Loucy (cell line): Measurements from ENCODE around the gene EIF4H.
"Not testable (repeated sequence)": the region's sequence is repeated elsewhere in the genome, so short reads cannot be mapped to it uniquely, and the experiment has no call there.

Experiments
- H2AFZ ChIP-seq: fragments of 200-600 bp; sonication (generic); 2 replicates; pipeline ENCODE4 v1.6.0; 2016; ENCODE audit warnings: antibody characterized with exemption, mild to moderate bottlenecking, low read length, moderate library complexity
- H3F3A ChIP-seq: fragments of 200-600 bp; 2 replicates; pipeline ENCODE4 v1.6.0; 2016; ENCODE audit warnings: antibody characterized with exemption, low read depth, mild to moderate bottlenecking
- H3K27me3 ChIP-seq: fragments of 200-600 bp; sonication (generic); 2 replicates; pipeline ENCODE4 v1.6.1; 2014; ENCODE audit warnings: low read length, mild to moderate bottlenecking; ENCODE audit not compliant: insufficient read depth, poor library complexity, severe bottlenecking
- H3K36me3 ChIP-seq: fragments of 200-600 bp; sonication (generic); 2 replicates; pipeline ENCODE4 v1.6.1; 2016; ENCODE audit warnings: low read length; ENCODE audit not compliant: insufficient read depth
- H3K4me1 ChIP-seq: fragments of 200-600 bp; sonication (generic); 2 replicates; pipeline ENCODE4 v1.5.1; 2014; ENCODE audit warnings: low read length, mild to moderate bottlenecking; ENCODE audit not compliant: insufficient read depth, poor library complexity, severe bottlenecking
- H3K4me2 ChIP-seq: fragments of 200-600 bp; sonication (generic); 2 replicates; pipeline ENCODE4 v1.6.0; 2014; ENCODE audit warnings: antibody characterized with exemption, low read length, low read depth, mild to moderate bottlenecking; ENCODE audit not compliant: poor library complexity, severe bottlenecking
- H3K4me3 ChIP-seq: fragments of 200-600 bp; sonication (generic); 2 replicates; pipeline ENCODE4 v1.5.1; 2014; ENCODE audit warnings: low read length, mild to moderate bottlenecking, mixed read lengths; ENCODE audit not compliant: poor library complexity, severe bottlenecking
- H3K79me2 ChIP-seq: fragments of 200-600 bp; sonication (generic); 2 replicates; pipeline ENCODE4 v1.6.1; 2014; ENCODE audit warnings: low read length; ENCODE audit not compliant: insufficient read depth
- H3K9ac ChIP-seq: fragments of 200-600 bp; sonication (generic); 2 replicates; pipeline ENCODE4 v1.6.0; 2014; ENCODE audit warnings: mild to moderate bottlenecking, low read depth, low read length, moderate library complexity; ENCODE audit not compliant: poor library complexity, severe bottlenecking
- H3K9me2 ChIP-seq: fragments of 200-600 bp; sonication (generic); replicated peaks from 2 replicates; pipeline ENCODE4 v1.6.1; 2016; ENCODE audit warnings: low read depth, low read length, mixed read lengths
- H3K9me3 ChIP-seq: fragments of 200-600 bp; sonication (generic); 2 replicates; pipeline ENCODE4 v1.6.1; 2014; ENCODE audit warnings: mild to moderate bottlenecking, antibody characterized with exemption, low read length, low read depth; ENCODE audit not compliant: insufficient read depth
- H4K20me1 ChIP-seq: fragments of 200-600 bp; sonication (generic); 2 replicates; pipeline ENCODE4 v1.6.0; 2014; ENCODE audit warnings: antibody characterized with exemption, low read length, mild to moderate bottlenecking; ENCODE audit not compliant: insufficient read depth, poor library complexity, severe bottlenecking
- EZH2phosphoT487 ChIP-seq: fragments of 200-600 bp; IDR thresholded peaks from 2 replicates; pipeline ENCODE4 v1.6.1; 2018; ENCODE audit warnings: antibody characterized with exemption, mild to moderate bottlenecking, moderate library complexity, borderline replicate concordance
- TF ChIP-seq, protein P1 (sequence below): fragments of 200-600 bp; sonication (generic); conservative IDR thresholded peaks from 2 replicates; pipeline ENCODE4 v1.5.1; 2014; ENCODE audit warnings: mild to moderate bottlenecking, antibody characterized with exemption, low read length

Gene EIF4H

DNA sequence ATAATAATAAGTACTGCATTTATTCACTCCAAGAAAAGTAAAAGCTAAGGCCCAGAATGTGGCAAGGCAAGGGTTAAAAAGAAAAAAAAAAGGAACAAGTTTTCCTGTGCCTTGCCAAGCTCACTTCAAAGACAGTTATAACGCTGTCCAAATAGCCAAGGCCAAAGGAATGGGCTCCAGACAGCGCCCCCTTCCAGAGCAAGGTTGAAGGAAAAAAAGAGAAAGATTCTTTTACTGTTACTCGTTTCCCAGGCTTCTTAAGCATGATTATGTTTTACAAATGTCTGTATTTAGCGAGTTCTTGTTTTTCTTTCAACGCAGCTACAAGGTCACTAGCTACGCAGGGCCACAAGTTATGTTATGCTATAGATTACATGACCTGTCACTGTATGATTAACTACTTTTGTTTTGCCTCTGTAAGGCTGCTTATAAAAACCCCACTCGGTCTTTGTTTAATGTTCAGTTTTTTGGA, 9.1 kb upstream of the EIF4H start:
- Histone ChIP-seq H3K9me2 (no peaks in the 10 kb centered on the region), H3K9ac (no peak overlapping the region), H3K36me3 (no peaks in the 10 kb centered on the region), H4K20me1 (no peaks in the 10 kb centered on the region), H3K4me1 (no peaks in the 10 kb centered on the region), H3K4me3 (no peak overlapping the region), H3F3A (no peaks in the 10 kb centered on the region), H3K27me3 (no peaks in the 10 kb centered on the region), H3K4me2 (no peak overlapping the region), H3K79me2 (no peaks in the 10 kb centered on the region), H2AFZ (no peak overlapping the region), H3K9me3 (no peaks in the 10 kb centered on the region)
- TF ChIP-seq EZH2phosphoT487 = no peak
- TF ChIP-seq, protein P1, sequence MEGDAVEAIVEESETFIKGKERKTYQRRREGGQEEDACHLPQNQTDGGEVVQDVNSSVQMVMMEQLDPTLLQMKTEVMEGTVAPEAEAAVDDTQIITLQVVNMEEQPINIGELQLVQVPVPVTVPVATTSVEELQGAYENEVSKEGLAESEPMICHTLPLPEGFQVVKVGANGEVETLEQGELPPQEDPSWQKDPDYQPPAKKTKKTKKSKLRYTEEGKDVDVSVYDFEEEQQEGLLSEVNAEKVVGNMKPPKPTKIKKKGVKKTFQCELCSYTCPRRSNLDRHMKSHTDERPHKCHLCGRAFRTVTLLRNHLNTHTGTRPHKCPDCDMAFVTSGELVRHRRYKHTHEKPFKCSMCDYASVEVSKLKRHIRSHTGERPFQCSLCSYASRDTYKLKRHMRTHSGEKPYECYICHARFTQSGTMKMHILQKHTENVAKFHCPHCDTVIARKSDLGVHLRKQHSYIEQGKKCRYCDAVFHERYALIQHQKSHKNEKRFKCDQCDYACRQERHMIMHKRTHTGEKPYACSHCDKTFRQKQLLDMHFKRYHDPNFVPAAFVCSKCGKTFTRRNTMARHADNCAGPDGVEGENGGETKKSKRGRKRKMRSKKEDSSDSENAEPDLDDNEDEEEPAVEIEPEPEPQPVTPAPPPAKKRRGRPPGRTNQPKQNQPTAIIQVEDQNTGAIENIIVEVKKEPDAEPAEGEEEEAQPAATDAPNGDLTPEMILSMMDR = peak; percentile 46

DNA sequence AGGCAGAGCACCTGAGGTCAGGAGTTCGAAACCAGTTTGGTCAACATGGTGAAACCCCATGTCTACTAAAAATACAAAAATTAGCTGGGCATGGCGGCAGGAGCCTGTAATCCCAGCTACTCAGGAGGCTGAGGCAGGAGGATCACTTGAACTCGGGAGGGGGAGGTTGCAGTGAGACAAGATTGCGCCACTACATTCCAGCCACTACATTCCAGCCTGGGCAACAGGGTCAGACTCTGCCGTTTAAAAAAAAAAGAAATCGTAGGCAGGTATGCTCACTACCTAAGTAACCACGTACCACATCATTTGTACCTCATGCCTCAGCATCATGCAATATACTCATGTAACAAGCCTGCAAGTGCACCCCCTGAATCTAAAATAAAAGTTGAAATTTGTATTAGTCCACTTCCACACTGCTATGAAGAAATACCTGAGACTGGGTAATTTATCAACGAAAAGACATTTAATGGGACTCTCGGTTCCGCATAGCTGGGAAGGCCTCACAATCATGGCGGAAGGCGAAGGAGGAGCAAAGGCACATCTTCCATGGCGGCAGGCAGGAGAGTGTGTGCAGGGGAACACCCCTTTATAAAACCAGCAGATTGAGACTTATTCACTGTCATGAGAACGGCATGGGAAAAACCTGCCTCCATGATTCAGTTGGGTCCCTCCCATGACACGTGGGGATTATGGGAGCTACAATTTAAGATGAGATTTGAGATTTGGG, 8.1 kb upstream of the EIF4H start:
- Histone ChIP-seq H3K27me3 (no peaks in the 10 kb centered on the region), H3K4me2 (no peak overlapping the region), H3K9me3 (no peaks in the 10 kb centered on the region), H3K79me2 (no peaks in the 10 kb centered on the region), H3K9ac (no peak overlapping the region), H3K4me3 (no peak overlapping the region), H3K36me3 (no peaks in the 10 kb centered on the region), H4K20me1 (no peaks in the 10 kb centered on the region), H3F3A (no peaks in the 10 kb centered on the region), H2AFZ (no peak overlapping the region), H3K9me2 (no peaks in the 10 kb centered on the region), H3K4me1 (no peaks in the 10 kb centered on the region)
- TF ChIP-seq, protein P1 = no peak
- TF ChIP-seq EZH2phosphoT487 = no peak

DNA sequence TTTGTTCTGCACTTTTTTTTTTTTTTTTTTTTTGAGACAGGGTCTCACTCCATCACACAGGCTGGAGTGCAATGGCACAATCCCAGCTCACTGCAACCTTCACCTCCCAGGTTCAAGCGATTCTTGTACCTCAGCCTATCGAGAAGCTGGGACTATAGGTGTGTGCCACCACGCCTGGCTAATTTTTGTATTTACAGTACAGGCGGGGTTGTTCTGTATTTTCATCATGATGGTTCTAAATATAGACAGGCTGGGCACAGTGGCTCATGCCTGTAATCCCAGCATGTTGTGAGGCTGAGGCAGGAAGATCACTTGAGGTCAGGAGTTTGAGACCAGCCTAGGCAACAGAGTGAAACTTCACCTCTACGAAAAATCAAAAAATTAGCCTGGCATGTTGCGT, 6.8 kb upstream of the EIF4H start:
- H3K36me3 ChIP-seq, H3F3A ChIP-seq: not testable (repeated sequence)

DNA sequence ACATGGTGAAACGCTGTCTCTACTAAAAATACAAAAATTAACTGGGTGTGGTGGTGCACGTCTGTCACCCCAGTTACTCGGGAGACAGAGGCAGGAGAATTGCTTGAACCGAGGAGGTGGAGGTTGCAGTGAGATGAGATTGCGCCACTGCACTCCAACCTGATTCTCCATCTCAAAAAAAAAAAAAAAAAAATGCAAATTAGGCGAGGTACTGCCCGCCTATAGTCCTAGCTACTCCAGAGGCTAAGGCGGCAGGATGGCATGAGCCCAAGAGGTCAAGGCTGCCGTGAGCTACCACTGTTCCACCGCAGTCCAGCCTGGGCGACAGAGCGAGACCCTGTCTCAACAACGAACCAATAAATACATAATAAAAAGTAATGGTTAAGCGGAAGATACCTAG, 1.1 kb upstream of the EIF4H start:
- no peaks in the 10 kb centered on the region for H3F3A ChIP-seq
- H3K36me3 ChIP-seq = no peaks in the 10 kb centered on the region
- H3K9me3 ChIP-seq = no peaks in the 10 kb centered on the region
- peaks cover 31% of the 10 kb centered on the region for H3K4me1 ChIP-seq
- peaks cover 54% of the 10 kb centered on the region for H3K79me2 ChIP-seq
- TF ChIP-seq EZH2phosphoT487 = no peak
- TF ChIP-seq, protein P1 = no peak
- H4K20me1 ChIP-seq = peaks cover 35% of the 10 kb centered on the region
- H3K9ac ChIP-seq = peak overlapping the region; percentile 97
- H3K9me2 ChIP-seq = no peaks in the 10 kb centered on the region
- peak overlapping the region; percentile 98 for H3K4me3 ChIP-seq
- H2AFZ ChIP-seq = no peak overlapping the region
- peak overlapping the region; percentile 87 for H3K4me2 ChIP-seq
- H3K27me3 ChIP-seq = no peaks in the 10 kb centered on the region

More for the DNA sequence above, 6.8 kb upstream of the EIF4H start:
- H3K9ac ChIP-seq, H3K9me2 ChIP-seq, H3K79me2 ChIP-seq, H3K4me1 ChIP-seq, H3K9me3 ChIP-seq, H3K4me2 ChIP-seq, H2AFZ ChIP-seq, H4K20me1 ChIP-seq, H3K4me3 ChIP-seq, H3K27me3 ChIP-seq: not testable (repeated sequence)
